Right atrium auricular region (tissue), 2 donors: Measurements from ENCODE around the gene SGO1. TPM values are rescaled to one million over a fixed set of nuclear protein-coding genes. Genes with fewer than 3 reads are reported as not detected.
"Not testable (repeated sequence)": the region's sequence is repeated elsewhere in the genome, so short reads cannot be mapped to it uniquely, and the experiment has no call there.

Experiments used
- DNase-seq: peaks from one replicate; pipeline ENCODE4 v3.0.0-alpha.2; 2019; ENCODE audit warnings: low spot score
- H3K27ac ChIP-seq, 2 donors: fragments of 200-600 bp; sonication (generic); 1 replicate in 1 of 2; 2 replicates in 1 of 2; pipeline ENCODE4 v1.5.1; 2016 to 2019
- H3K27me3 ChIP-seq, 2 donors: fragments of 200-600 bp; sonication (generic); one replicate each; pipeline versions ENCODE4 v1.5.1 to v1.6.0; 2017 to 2019
- H3K36me3 ChIP-seq: fragments of 200-600 bp; sonication (generic); one replicate; pipeline ENCODE4 v1.5.1; 2016
- H3K4me1 ChIP-seq, 2 donors: fragments of 200-600 bp; sonication (generic); one replicate each; pipeline versions ENCODE4 v1.5.1 to v1.6.0; 2017 to 2019
- H3K4me3 ChIP-seq, 2 donors: fragments of 200-600 bp; sonication (generic); 1 replicate in 1 of 2; 2 replicates in 1 of 2; pipeline ENCODE4 v1.5.1; 2017 to 2019; ENCODE audit warnings: mild to moderate bottlenecking in 1 of 2, moderate library complexity in 1 of 2
- H3K9me3 ChIP-seq, 2 donors: fragments of 200-600 bp; sonication (generic); one replicate each; pipeline ENCODE4 v1.5.1; 2019
- CTCF ChIP-seq, 2 donors: fragments of 200-600 bp; sonication (generic); IDR thresholded peaks; one replicate each; pipeline ENCODE4 v1.5.1; 2019; ENCODE audit warnings: antibody characterized with exemption in 2 of 2
- total RNA-seq, 2 donors: library from RNA; depleted of rRNA; stranded (reverse); fragments of >200 nt; gene quantifications; one replicate each; pipeline ENCODE4 v1.1.0, GENCODE V29; 2016

The SGO1 gene
- total RNA-seq, 2 donors from 2014 or later: 0.63 TPM; not detected in 1

DNA sequence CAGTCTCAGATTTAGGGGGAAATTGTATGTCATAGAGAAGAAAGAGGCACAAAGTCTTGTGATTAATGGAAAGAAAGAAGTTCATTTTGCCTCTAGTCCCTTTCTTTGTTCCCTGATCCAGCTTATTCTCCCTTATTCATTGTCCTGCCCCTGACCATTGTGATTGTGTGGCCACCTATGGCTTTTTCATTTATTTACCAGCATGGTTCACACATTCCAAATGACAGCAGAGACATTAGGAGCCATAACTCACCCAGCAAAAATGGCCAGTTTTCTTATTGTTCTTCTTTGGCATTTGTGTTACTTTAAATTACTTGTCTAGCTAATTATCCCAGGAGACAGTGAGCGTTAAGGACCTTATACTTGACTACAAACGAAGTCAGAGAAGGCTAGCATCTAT, 36.3 kb upstream of the SGO1 start:
- DNase-seq: no peak
- no peaks in the 10 kb centered on the region for H3K9me3 ChIP-seq
- no peaks in the 10 kb centered on the region for H3K27me3 ChIP-seq
- no peak overlapping the region for H3K4me3 ChIP-seq
- no peak for TF ChIP-seq CTCF (IDR thresholded peaks at IDR 0.05)
- no peaks in the 10 kb centered on the region for H3K36me3 ChIP-seq
- no peaks in the 10 kb centered on the region for H3K4me1 ChIP-seq
- no peak overlapping the region for H3K27ac ChIP-seq

DNA sequence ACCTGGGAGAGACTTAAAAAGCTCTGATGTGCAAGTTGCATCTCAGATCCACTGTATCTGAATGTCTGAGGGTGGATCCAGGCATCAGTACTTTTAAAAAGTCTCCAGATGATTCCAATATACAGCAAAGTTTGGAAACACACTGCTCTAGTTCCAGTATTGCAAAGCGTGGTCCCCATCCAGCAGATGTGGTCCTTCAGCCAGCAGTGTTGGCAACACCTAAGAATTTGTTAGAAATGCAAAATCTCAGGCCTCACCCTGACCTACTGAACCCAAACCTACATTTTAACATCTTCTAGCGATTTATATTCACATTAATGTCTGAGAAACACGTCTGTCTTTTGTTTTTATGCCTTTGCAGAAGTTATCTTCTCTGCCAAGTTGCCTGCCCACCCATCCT, 32.2 kb upstream of the SGO1 start:
- Histone ChIP-seq H3K9me3 (no peaks in the 10 kb centered on the region), H3K4me1 (no peaks in the 10 kb centered on the region), H3K4me3 (no peak overlapping the region), H3K36me3 (no peaks in the 10 kb centered on the region), H3K27ac (no peak overlapping the region), H3K27me3 (no peaks in the 10 kb centered on the region)
- no peak for TF ChIP-seq CTCF (IDR thresholded peaks at IDR 0.05)
- no peak for DNase-seq

DNA sequence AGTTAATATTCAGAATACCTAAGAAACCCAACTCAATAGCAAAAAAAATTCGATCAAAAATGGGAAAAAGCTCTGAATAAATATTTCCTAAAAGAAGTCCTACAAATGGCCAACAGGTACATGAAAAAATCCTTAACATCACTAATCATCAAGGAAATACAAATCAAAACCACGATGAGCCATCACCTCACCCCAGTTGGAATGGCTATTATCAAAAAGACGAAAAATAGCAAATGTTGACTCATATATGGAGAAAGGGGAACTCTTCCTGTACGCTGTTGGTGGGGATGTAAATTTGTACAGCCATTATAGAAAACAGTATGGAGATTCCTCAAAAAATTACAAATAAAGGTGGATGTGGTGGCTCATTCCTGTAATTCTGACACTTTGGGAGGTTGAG, 29.6 kb upstream of the SGO1 start:
- H3K27ac ChIP-seq: no peak overlapping the region
- H3K9me3 ChIP-seq: no peaks in the 10 kb centered on the region
- no peaks in the 10 kb centered on the region for H3K27me3 ChIP-seq
- H3K4me3 ChIP-seq: no peak overlapping the region
- no peaks in the 10 kb centered on the region for H3K4me1 ChIP-seq
- no peak for DNase-seq
- no peaks in the 10 kb centered on the region for H3K36me3 ChIP-seq
- no peak for TF ChIP-seq CTCF (IDR thresholded peaks at IDR 0.05)

DNA sequence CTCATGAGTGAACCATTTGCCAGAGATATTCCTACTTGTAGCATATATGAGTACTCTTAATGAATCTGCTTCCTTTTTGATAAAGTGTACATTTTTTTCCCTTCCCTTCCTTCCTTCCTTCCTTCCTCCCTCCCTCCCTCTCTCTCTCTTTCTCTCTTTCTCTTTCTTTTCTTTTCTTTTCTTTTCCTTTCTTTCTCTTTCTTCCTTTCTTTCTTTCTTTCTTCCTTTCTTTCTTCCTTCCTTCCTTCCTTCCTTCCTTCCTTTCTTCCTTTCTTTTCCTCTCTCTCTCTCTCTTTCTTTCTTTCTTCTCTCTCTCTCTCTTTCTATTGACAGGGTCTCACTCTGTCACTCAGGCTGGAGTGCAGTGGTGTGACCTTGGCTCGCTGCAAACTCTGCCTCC, 27.5 kb upstream of the SGO1 start:
- not testable (repeated sequence) for H3K27me3 ChIP-seq, H3K9me3 ChIP-seq, H3K36me3 ChIP-seq, H3K27ac ChIP-seq, H3K4me3 ChIP-seq, H3K4me1 ChIP-seq, DNase-seq

DNA sequence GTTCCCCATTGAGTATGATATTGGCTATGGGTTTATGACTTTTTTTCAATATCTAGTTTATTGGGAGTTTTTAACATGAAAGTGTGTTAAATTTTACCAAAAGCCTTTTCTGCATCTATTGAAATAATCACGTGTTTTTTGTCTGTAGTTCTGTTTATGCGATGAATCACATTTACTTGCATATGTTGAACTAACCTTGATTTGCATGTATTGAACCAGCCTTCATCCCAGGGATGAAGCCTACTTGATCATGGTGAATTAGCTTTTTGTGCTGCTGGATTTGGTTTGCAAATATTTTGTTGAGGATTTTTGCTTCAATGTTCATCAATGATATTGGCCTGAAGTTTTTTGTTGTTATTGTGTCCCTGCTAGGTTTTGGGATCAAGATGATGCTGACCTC, 21.9 kb upstream of the SGO1 start:
- H3K27me3 ChIP-seq, H3K4me1 ChIP-seq, H3K27ac ChIP-seq, H3K9me3 ChIP-seq, H3K4me3 ChIP-seq, H3K36me3 ChIP-seq, DNase-seq: not testable (repeated sequence)

GRCh38 chr3:20205898-20206297, 19.9 kb upstream of the SGO1 start:
- H3K36me3 ChIP-seq, H3K9me3 ChIP-seq, H3K27me3 ChIP-seq, H3K4me1 ChIP-seq, H3K4me3 ChIP-seq, H3K27ac ChIP-seq, DNase-seq: not testable (repeated sequence)

DNA sequence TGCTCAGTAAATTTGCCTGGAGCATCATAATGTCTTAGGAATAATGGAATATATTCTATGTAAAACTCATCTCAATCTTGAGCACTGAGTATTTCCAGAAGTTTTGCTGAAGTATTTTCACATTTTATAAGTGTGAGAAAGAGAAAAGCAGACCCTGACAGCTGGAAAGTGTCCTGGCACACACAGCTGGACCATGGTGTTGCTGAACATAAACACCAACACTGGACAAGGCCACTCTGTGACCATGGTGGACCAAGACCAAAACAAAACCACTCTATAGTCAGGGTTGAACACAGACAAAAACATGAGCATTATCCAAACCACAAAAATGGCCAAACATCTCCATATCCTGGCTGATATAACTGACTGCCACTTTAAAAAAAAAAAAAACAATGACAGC, 15.1 kb upstream of the SGO1 start:
- Histone ChIP-seq H3K27ac (no peak overlapping the region), H3K9me3 (no peaks in the 10 kb centered on the region), H3K4me1 (no peaks in the 10 kb centered on the region), H3K27me3 (no peaks in the 10 kb centered on the region), H3K4me3 (no peak overlapping the region), H3K36me3 (no peaks in the 10 kb centered on the region)
- DNase-seq: no peak
- no peak for TF ChIP-seq CTCF (IDR thresholded peaks at IDR 0.05)

GRCh38 chr3:20197775-20198174, 11.8 kb upstream of the SGO1 start:
- no peak for DNase-seq
- H3K4me3 ChIP-seq: no peak overlapping the region

More at GRCh38 chr3:20197775-20198174, 11.8 kb upstream of the SGO1 start:
- Histone ChIP-seq H3K27ac (no peak overlapping the region), H3K9me3 (no peaks in the 10 kb centered on the region), H3K36me3 (no peaks in the 10 kb centered on the region), H3K27me3 (no peaks in the 10 kb centered on the region), H3K4me1 (no peaks in the 10 kb centered on the region)
- TF ChIP-seq CTCF (IDR thresholded peaks at IDR 0.05): no peak
